H7 (cell line): Measurements from ENCODE around the gene C19orf81. TPM values are rescaled to one million over a fixed set of nuclear protein-coding genes. Genes with fewer than 3 reads are reported as not detected.

Source experiments
- DNase-seq: peaks from one replicate; pipeline ENCODE4 v3.0.0; 2012
- H3K27me3 ChIP-seq: 2 replicates; pipeline ENCODE4 v1.6.0; 2011; ENCODE audit warnings: mild to moderate bottlenecking, low read length; ENCODE audit not compliant: control insufficient read depth, insufficient read depth
- H3K36me3 ChIP-seq: replicated peaks from 2 replicates; pipeline ENCODE4 v1.5.1; 2011; ENCODE audit warnings: low read length; ENCODE audit not compliant: control insufficient read depth, insufficient read depth
- H3K4me3 ChIP-seq: 2 replicates; pipeline ENCODE4 v1.5.1; 2011; ENCODE audit warnings: low read depth, mild to moderate bottlenecking, control low read depth, low read length, moderate library complexity; ENCODE audit not compliant: insufficient read depth
- total RNA-seq: library from RNA; depleted of rRNA; stranded (reverse); fragments of >200 nt; shearing (Covaris generic); gene quantifications from 2 replicates; pipeline ENCODE4 v1.2.3, GENCODE V29; 2014

C19orf81 gene
- total RNA-seq, 1 experiment from 2014 or later, result 7.8 TPM

DNA sequence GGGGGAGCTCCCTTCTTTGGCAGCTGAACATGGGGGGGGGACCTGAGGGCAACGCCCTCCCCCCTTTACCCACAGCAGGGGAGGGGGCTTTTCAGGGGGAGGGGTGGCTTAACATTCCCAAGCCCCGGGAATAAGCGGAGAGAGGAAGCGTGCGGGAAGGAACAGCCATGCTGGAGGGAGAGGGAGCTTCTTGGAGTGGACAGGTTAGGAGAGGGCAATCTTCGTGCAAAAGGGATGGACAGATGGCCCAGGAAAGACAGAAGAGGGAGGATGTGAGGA, 10.8 kb downstream of the C19orf81 start:
- no peaks in the 10 kb centered on the region for H3K36me3 ChIP-seq
- no peaks in the 10 kb centered on the region for H3K27me3 ChIP-seq
- peak overlapping the region; percentile 46; the same call in 1 of the 2 replicates for H3K4me3 ChIP-seq
- DNase-seq, result no peak

DNA sequence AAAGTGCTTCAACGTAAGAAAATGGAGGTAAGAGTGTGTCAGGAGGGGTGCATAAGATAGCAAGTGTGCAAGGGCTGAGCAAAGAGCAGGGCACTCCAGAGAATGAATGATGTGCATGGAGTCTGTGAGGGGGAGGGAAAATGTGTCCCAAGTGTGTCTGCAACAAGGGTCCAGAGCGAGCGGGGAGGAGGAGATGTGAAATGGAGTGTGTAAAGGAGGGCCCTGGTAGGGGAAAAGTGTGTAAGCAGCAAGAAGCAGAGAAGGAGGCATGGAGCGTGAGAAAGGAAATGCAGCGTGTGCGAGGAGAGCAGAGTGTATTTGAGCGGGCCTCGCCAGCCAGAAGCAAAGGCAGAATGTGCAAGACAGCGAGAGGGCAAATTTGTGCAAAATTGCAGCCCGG, 11.8 kb downstream of the C19orf81 start:
- H3K4me3 ChIP-seq, result no peak overlapping the region
- H3K36me3 ChIP-seq, result no peaks in the 10 kb centered on the region
- no peaks in the 10 kb centered on the region for H3K27me3 ChIP-seq
- DNase-seq, result no peak

- Histone ChIP-seq H3K36me3 (no peaks in the 10 kb centered on the region), H3K4me3 (no peak overlapping the region), H3K27me3 (peaks cover 2% of the 10 kb centered on the region; the same call in 1 of the 2 replicates)
- DNase-seq, result peak; percentile 45
Measured at GRCh38 chr19:50661766-50662650, 12.8 kb downstream of the C19orf81 start.

DNA sequence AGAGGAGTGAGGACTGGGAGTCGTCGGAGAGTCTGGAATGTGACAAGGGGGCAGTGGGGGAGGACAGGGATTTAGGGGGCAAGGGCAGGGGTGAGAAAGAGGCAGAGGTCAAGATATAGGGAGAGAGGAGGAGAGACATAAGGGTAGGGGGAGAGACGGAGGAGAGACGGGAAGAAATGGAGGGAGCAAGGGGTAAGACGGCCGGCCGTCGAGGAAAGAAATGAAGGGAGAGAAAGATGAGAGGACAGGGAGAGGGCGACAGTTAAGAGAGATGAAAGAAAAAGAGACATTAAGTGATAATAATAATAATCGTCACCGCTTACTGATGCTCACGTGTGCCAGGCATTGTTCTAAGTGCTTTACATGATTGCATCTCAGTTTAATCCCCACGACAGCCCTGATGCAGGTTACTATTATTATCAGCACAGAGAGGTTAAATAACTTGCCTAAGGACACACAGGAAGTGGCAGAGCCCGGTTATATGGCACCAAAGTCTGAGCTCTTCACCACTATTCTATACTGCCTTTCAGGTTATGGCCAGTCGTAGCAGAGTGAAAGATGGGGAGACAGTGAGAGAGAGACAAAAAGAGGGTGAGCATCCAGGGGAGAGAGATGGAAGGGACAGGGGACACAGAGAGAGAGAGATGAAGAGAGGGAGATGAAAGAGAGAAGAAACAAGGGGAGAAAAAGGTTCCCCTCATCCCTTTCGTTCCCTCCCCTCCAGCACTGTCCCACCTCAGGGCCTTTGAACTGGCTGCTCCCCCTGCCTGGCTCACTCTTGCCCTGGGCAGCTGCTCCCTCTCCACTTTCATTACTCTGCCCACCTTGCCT, 13.6 kb downstream of the C19orf81 start:
- H3K27me3 ChIP-seq, result peaks cover 10% of the 10 kb centered on the region; the same call in 1 of the 2 replicates
- DNase-seq, result no peak
- no peak overlapping the region for H3K4me3 ChIP-seq
- no peaks in the 10 kb centered on the region for H3K36me3 ChIP-seq

DNA sequence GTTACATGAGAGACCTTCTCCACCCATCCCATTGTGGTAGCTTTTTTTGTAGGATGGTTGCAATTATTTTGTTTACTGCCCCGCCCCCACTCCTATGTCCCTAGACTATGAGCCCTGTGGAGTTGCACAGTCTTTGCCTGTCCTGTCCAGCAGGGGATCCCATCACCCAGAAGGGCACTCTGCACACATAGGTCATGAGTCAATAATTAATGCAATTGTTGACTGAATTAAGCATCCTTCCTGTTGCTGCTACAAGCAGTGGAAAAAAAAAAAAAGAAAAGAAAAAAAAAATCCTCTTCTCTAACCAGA, 14.2 kb downstream of the C19orf81 start:
- Histone ChIP-seq H3K4me3 (no peak overlapping the region), H3K36me3 (no peaks in the 10 kb centered on the region), H3K27me3 (peaks cover 15% of the 10 kb centered on the region; the same call in 1 of the 2 replicates)
- DNase-seq, result peak; percentile 44

DNA sequence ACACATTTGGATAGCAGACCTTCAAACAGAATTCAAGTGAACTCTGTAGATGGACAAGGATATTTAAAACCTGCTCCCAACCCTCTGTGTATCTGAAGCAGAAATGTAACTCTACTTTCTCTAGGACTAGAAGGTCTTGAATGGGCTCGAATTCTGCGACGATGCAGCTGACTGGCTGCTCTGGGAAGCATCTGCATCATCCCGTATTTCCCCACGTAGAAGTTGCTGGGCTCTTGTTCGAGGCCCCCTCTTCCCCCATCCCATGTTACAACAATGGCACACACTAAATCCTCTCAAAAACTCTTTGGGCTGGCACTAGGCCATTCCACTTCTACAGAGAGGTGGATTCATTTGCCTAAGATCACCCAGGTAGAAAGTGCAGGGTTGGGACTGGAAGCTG, 15.0 kb downstream of the C19orf81 start:
- Histone ChIP-seq H3K27me3 (peaks cover 19% of the 10 kb centered on the region; the same call in 1 of the 2 replicates), H3K4me3 (no peak overlapping the region), H3K36me3 (no peaks in the 10 kb centered on the region)
- no peak for DNase-seq

GRCh38 chr19:50666346-50667176, 17.3 kb downstream of the C19orf81 start:
- H3K4me3 ChIP-seq, result no peak overlapping the region
- no peaks in the 10 kb centered on the region for H3K36me3 ChIP-seq
- peak; percentile 77 for DNase-seq
- H3K27me3 ChIP-seq, result peaks cover 24% of the 10 kb centered on the region; the same call in 1 of the 2 replicates

GRCh38 chr19:50667177-50667758, 18.0 kb downstream of the C19orf81 start:
- H3K4me3 ChIP-seq, result no peak overlapping the region
- no peak for DNase-seq
- H3K36me3 ChIP-seq, result no peaks in the 10 kb centered on the region
- H3K27me3 ChIP-seq, result peaks cover 24% of the 10 kb centered on the region; the same call in 1 of the 2 replicates

GRCh38 chr19:50667759-50668231, 18.6 kb downstream of the C19orf81 start:
- Histone ChIP-seq H3K36me3 (no peaks in the 10 kb centered on the region), H3K27me3 (peaks cover 27% of the 10 kb centered on the region; the same call in 1 of the 2 replicates), H3K4me3 (no peak overlapping the region)
- DNase-seq, result peak; percentile 85

- H3K27me3 ChIP-seq, result peaks cover 31% of the 10 kb centered on the region; the same call in 1 of the 2 replicates
- H3K4me3 ChIP-seq, result no peak overlapping the region
- no peak for DNase-seq
- H3K36me3 ChIP-seq, result no peaks in the 10 kb centered on the region
Measured at GRCh38 chr19:50668416-50668815, 19.2 kb downstream of the C19orf81 start.

DNA sequence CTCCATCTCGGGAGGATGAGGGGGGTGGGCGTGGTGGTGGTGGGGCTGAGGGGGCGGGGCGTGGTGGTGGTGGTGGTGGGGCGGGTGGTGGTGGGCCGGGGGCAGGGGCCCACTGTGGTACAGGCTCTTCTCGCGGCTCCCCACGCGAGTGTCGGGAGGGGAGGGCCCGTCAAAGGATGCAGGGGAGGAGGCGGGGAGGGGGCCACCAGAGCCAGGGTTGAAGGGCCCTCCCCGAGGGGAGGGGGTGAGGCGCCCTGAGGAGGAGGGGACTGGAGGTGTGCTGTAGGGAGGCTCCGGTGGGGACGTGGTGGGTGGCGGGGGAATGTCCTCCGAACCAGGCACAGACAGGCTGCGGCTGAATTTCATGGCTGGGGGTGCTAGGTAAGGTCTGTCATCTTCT, 19.6 kb downstream of the C19orf81 start:
- H3K27me3 ChIP-seq, result peaks cover 33% of the 10 kb centered on the region; the same call in 1 of the 2 replicates
- H3K4me3 ChIP-seq, result no peak overlapping the region

DNA sequence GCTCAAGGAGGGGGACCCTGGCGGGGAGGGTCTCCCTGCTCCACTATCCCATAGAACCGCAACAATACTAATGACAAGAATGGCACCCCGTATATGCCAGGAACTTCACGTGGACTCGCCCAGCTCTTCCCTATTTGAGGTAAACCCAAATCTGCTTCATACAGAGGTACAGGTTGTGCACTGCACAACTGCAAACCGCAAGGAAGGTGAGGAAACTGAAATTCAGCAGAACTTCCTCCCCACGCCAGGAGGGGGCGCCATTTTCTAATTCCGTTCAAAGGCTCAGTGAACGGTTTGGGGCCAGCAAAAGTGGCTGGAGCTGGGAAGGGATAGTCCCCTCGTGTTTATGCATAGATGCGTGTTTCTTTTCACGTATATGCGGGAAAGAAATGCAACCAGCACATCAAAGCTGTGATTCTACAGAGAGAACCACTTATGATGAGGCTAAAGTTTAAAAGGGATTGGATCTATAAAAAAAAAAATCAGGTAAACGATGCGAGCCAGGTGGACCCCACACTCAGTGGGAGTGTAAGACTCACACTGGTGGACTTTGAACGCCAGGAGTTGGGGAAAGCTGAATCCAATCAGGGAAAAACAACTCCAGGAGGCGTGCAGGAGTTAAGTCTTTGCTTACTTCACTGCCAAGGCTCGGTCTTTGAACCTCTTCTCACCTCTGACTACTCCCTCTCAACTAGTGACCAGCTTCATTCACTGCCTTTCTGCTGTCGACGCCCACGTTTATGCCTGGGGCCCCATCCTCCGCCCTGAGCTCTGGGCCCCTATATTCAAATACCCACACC, 20.3 kb downstream of the C19orf81 start:
- Histone ChIP-seq H3K4me3 (no peak overlapping the region), H3K27me3 (peaks cover 33% of the 10 kb centered on the region; the same call in 1 of the 2 replicates), H3K36me3 (no peaks in the 10 kb centered on the region)
- peak; percentile 76 for DNase-seq

More for the DNA sequence above, 19.6 kb downstream of the C19orf81 start:
- H3K36me3 ChIP-seq, result no peaks in the 10 kb centered on the region
- no peak for DNase-seq

GRCh38 chr19:50670102-50670380, 20.8 kb downstream of the C19orf81 start:
- H3K4me3 ChIP-seq, result no peak overlapping the region

More at GRCh38 chr19:50670102-50670380, 20.8 kb downstream of the C19orf81 start:
- no peak for DNase-seq
- no peaks in the 10 kb centered on the region for H3K36me3 ChIP-seq
- H3K27me3 ChIP-seq, result peaks cover 33% of the 10 kb centered on the region; the same call in 1 of the 2 replicates
